HG03558 (cell line): ENCODE measurements around the gene SNX15.
"Not testable (repeated sequence)": the region's sequence is repeated elsewhere in the genome, so short reads cannot be mapped to it uniquely, and the experiment has no call there.

Source experiments
- ATAC-seq: cut with Tn5 transposase; IDR thresholded peaks from one replicate; pipeline ENCODE4 v1.9.1; 2021; ENCODE audit warnings: moderate number of reproducible peaks; ENCODE audit not compliant: unreplicated experiment; ENCODE audit errors: extremely low read depth

Gene SNX15

GRCh38 chr11:65014726-65015227, 12.5 kb upstream of the SNX15 start:
- ATAC-seq, result no peak

GRCh38 chr11:65016705-65017104, 10.5 kb upstream of the SNX15 start:
- no peak for ATAC-seq

GRCh38 chr11:65017937-65018336, 9.3 kb upstream of the SNX15 start:
- no peak for ATAC-seq

GRCh38 chr11:65019824-65020223, 7.4 kb upstream of the SNX15 start:
- ATAC-seq, result no peak

GRCh38 chr11:65021003-65021402, 6.2 kb upstream of the SNX15 start:
- no peak for ATAC-seq

- no peak for ATAC-seq
Observed at GRCh38 chr11:65021509-65021908, 5.7 kb upstream of the SNX15 start.

DNA sequence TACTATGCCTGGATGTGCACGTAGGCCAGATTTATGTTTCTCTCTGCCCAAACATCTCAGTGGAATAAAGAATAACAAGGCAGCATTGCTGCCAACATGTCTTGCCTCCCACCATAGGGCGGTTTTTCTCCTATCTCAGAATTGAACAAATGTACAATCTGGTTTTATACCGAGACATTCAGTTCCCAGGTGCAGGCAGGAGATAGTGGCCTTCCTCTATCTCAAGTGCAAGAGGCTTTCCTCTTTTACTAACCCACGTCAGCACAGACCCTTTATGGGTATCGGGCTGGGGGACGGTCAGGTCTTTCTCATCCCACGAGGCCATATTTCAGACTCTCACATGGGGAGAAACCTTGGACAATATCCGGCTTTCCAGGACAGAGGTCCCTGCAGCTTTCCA, 3.7 kb upstream of the SNX15 start:
- ATAC-seq, result not testable (repeated sequence)

DNA sequence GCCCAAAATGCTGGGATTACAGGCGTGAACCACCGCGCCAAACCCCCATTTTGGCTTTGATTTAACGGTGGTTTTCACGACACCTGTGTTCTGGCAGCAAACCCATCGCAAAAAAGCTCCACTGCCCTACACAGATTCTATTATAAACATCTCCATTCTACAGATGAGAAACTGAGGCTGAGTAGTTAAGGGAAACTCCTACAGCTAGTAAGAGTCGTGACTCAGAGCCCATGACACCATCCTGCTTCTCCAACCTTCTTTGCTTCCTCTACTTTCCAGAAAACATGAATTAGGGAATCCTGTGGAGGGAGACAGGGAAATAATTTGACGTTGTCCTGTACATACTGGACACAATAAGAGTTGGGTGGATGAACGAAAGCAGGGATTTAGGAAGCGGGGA, 429 bp upstream of the SNX15 start:
- ATAC-seq, result no peak

DNA sequence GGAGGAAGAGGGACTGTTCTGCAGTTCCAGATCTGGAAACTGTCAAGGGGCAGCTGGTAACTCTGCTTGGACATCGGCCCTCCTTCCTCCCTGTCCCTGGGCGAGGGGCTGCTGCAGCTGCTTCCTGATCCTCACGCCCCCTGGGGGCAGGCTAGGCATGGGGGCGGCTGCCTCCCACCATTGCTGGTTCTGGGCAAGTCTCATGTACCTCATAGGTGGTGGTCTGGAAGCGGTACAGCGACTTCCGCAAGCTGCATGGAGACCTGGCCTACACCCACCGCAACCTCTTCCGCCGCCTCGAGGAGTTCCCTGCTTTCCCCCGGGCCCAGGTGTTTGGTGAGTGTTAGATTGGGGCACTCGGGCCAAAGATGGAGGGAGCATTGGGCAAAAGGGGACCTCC, 5.0 kb downstream of the SNX15 start:
- no peak for ATAC-seq

GRCh38 chr11:65034423-65034822, 7.2 kb downstream of the SNX15 start:
- no peak for ATAC-seq

- ATAC-seq, result no peak
Observed at GRCh38 chr11:65035579-65035978, 8.3 kb downstream of the SNX15 start.

DNA sequence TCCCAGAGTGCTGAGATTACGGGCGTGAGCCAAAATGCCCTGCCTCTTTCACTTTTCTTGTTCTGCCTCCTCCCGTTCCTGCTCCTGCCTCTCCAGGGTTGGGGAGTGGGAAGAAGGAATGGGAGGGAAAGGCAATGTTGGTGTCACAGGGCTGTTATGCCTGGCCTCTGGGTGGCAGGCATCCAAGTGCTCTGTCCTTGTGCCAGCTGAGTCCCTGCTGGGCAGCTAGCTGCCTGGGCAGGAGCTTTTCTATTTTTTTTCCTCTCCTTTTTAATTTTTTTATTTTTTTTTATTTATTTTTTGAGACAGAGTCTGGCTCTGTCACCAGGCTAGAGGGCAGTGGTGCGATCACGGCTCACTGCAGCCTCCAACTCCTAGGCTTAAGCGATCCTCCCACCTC, 9.7 kb downstream of the SNX15 start:
- no peak for ATAC-seq

- no peak for ATAC-seq
Observed at GRCh38 chr11:65040520-65040846, 13.2 kb downstream of the SNX15 start.

DNA sequence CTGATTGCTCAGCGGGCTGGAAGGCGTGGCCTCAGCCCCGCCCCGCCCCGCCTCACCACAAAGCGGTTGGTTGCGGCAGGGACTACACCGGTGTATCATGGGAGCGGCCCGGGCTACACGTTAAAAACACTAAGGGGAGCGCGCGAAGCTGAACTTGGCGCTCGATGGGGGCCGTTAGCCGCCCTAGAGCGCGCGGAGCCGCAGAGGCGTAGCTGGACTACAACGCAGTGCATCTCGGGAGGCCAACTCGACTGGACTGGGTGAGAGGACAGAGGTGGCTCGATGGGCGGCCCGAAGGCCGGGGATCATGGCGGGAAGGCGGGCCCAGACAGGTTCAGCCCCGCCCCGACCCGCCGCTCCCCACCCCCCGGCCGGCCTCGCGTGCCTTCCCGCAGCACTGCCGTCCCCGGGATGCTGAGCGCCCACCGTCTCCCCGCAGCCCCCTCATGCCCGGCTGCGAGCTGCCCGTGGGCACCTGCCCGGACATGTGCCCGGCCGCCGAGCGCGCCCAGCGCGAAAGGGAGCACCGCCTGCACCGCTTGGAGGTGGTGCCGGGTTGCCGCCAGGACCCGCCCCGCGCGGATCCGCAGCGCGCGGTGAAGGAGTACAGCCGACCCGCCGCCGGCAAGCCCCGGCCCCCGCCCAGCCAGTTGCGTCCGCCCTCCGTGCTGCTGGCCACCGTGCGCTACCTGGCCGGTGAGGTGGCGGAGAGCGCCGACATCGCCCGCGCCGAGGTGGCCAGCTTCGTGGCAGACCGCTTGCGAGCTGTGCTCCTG, 13.8 kb downstream of the SNX15 start, which contains the start of gene SAC3D1:
Gene SAC3D1 (plus strand): TSS at position 364 of the 776 bp plus-strand sequence. CDS start 83 bp downstream, at position 447.
- ATAC-seq, result peak; percentile 68

DNA sequence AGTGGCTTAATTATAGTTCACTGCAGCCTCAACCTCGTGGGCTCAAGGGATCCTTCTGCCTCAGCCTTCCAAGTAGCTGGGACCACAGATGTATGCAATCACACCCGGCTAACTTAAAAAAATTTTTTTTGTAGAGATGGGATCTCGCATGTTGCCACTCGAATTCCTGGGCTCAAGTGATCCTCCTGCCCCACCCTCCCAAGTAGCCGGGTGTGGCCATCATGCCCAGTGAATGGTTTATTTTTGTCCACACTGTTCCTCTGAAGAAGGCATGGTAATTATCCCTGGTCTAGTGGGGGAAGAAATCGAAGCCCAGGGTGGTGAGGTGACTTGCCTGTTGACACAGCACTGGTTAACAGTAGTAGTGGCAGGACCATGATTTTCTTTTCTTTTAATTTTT, 15.7 kb downstream of the SNX15 start:
- ATAC-seq, result no peak

DNA sequence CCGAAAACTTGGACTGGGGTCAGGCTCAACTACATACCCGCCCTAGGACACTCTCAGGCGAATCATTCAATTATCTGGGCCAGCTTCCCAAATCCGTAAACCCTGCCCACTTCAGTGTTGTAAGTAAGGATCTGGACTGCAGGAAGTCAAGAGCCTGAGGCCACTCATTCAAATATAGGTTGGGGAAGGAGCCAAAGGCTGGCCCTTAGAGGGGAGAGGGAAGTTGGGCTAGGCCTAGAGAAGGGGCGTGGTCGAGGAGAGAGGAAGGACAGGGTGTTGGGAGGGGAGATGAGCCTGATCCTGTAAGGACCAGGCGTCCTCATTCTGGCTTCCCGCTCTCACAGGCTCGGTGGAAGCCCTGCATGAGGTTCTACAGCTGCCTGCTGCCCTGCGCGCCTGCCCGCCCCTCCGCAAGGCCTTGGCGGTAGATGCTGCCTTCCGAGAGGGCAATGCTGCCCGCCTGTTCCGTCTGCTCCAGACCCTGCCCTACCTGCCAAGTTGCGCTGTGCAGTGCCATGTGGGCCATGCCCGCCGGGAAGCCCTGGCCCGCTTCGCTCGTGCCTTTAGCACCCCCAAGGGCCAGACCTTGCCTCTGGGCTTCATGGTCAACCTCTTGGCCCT, 16.8 kb downstream of the SNX15 start:
- ATAC-seq, result no peak

- ATAC-seq, result no peak
Observed at GRCh38 chr11:65045061-65045460, 17.8 kb downstream of the SNX15 start.

DNA sequence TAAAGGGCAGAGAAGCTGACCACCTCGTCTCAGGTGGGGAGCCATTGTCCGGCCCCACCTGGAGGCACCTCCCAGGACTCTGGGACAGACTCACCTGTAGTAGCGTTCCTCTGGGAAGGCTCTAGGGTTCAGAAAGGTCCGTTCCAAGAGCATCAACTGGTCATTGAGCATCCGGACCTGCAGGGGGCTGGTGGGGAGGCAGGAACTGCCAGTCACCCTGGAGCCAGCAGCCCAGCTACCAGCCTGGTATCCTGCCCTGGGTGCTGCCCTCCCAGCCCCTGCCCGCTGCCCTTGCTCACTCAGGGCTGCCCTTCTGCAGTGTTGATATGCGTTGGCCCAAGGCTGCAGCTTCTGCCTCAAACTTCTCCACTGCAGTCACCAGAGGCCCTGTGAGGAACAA, 18.5 kb downstream of the SNX15 start:
- no peak for ATAC-seq

- ATAC-seq, result no peak
Observed at GRCh38 chr11:65047581-65048422, 20.6 kb downstream of the SNX15 start.

- no peak for ATAC-seq
Observed at GRCh38 chr11:65051398-65051858, 24.2 kb downstream of the SNX15 start.
